IPS-15b (cell line): ENCODE measurements around the gene TGOLN2.

Experiments
- H3K27me3 ChIP-seq: one replicate; pipeline ENCODE4 v1.6.1; 2013; ENCODE audit warnings: low read length; ENCODE audit not compliant: control insufficient read depth, insufficient read depth
- H3K36me3 ChIP-seq: one replicate; pipeline ENCODE4 v1.6.1; 2013; ENCODE audit warnings: low read length; ENCODE audit not compliant: control insufficient read depth, insufficient read depth
- H3K4me1 ChIP-seq: one replicate; pipeline ENCODE4 v1.6.1; 2013; ENCODE audit warnings: mild to moderate bottlenecking, low read length; ENCODE audit not compliant: control insufficient read depth, insufficient read depth
- H3K4me3 ChIP-seq: one replicate; pipeline ENCODE4 v1.5.1; 2013; ENCODE audit warnings: low read depth, low read length
- H3K9ac ChIP-seq: one replicate; pipeline ENCODE4 v1.6.1; 2013; ENCODE audit warnings: low read depth, mild to moderate bottlenecking, low read length
- H3K9me3 ChIP-seq: one replicate; pipeline ENCODE4 v1.6.1; 2013; ENCODE audit warnings: mild to moderate bottlenecking, low read length; ENCODE audit not compliant: control insufficient read depth, insufficient read depth

Gene TGOLN2

GRCh38 chr2:85291425-85292023 lies 36.3 kb downstream of the TGOLN2 start:
- Histone ChIP-seq H3K36me3 (no peaks in the 10 kb centered on the region), H3K9ac (no peak overlapping the region), H3K4me3 (no peak overlapping the region), H3K4me1 (peaks cover 5% of the 10 kb centered on the region), H3K9me3 (no peaks in the 10 kb centered on the region), H3K27me3 (no peaks in the 10 kb centered on the region)

GRCh38 chr2:85288244-85288725 lies 39.5 kb downstream of the TGOLN2 start:
- Histone ChIP-seq H3K27me3 (no peaks in the 10 kb centered on the region), H3K9me3 (no peaks in the 10 kb centered on the region), H3K9ac (no peak overlapping the region), H3K4me3 (no peak overlapping the region), H3K36me3 (peaks cover 9% of the 10 kb centered on the region), H3K4me1 (peaks cover 5% of the 10 kb centered on the region)

- H3K9me3 ChIP-seq = no peaks in the 10 kb centered on the region
- peaks cover 11% of the 10 kb centered on the region for H3K36me3 ChIP-seq
- H3K4me3 ChIP-seq = no peak overlapping the region
- no peak overlapping the region for H3K9ac ChIP-seq
- H3K4me1 ChIP-seq = peaks cover 5% of the 10 kb centered on the region
- H3K27me3 ChIP-seq = no peaks in the 10 kb centered on the region
These were observed 40.1 kb downstream of the TGOLN2 start for GRCh38 chr2:85287721-85288120.

GRCh38 chr2:85286918-85287317 lies 40.9 kb downstream of the TGOLN2 start:
- Histone ChIP-seq H3K27me3 (no peaks in the 10 kb centered on the region), H3K4me1 (peaks cover 5% of the 10 kb centered on the region), H3K4me3 (no peak overlapping the region), H3K9ac (no peak overlapping the region), H3K9me3 (no peaks in the 10 kb centered on the region), H3K36me3 (peaks cover 11% of the 10 kb centered on the region)

GRCh38 chr2:85283641-85284040 lies 44.1 kb downstream of the TGOLN2 start:
- H3K9ac ChIP-seq = peak overlapping the region; percentile 5
- no peak overlapping the region for H3K4me3 ChIP-seq
- no peaks in the 10 kb centered on the region for H3K4me1 ChIP-seq
- no peaks in the 10 kb centered on the region for H3K9me3 ChIP-seq
- H3K36me3 ChIP-seq = peaks cover 11% of the 10 kb centered on the region
- H3K27me3 ChIP-seq = no peaks in the 10 kb centered on the region

GRCh38 chr2:85282914-85283313 lies 44.9 kb downstream of the TGOLN2 start:
- peaks cover 11% of the 10 kb centered on the region for H3K36me3 ChIP-seq
- H3K4me3 ChIP-seq = no peak overlapping the region
- no peaks in the 10 kb centered on the region for H3K27me3 ChIP-seq
- no peaks in the 10 kb centered on the region for H3K4me1 ChIP-seq
- H3K9me3 ChIP-seq = no peaks in the 10 kb centered on the region
- H3K9ac ChIP-seq = no peak overlapping the region

GRCh38 chr2:85281553-85281952 lies 46.2 kb downstream of the TGOLN2 start:
- Histone ChIP-seq H3K9ac (no peak overlapping the region), H3K27me3 (no peaks in the 10 kb centered on the region), H3K4me1 (peaks cover 4% of the 10 kb centered on the region), H3K4me3 (no peak overlapping the region), H3K36me3 (peaks cover 11% of the 10 kb centered on the region), H3K9me3 (no peaks in the 10 kb centered on the region)

- Histone ChIP-seq H3K4me3 (no peak overlapping the region), H3K27me3 (no peaks in the 10 kb centered on the region), H3K9me3 (no peaks in the 10 kb centered on the region), H3K36me3 (peaks cover 2% of the 10 kb centered on the region), H3K4me1 (peaks cover 7% of the 10 kb centered on the region), H3K9ac (no peak overlapping the region)
These were observed 49.4 kb downstream of the TGOLN2 start for GRCh38 chr2:85278361-85278760.

GRCh38 chr2:85277416-85278158 lies 50.2 kb downstream of the TGOLN2 start:
- Histone ChIP-seq H3K4me3 (no peak overlapping the region), H3K9ac (no peak overlapping the region), H3K9me3 (no peaks in the 10 kb centered on the region), H3K27me3 (no peaks in the 10 kb centered on the region), H3K4me1 (peaks cover 7% of the 10 kb centered on the region), H3K36me3 (no peaks in the 10 kb centered on the region)

GRCh38 chr2:85276571-85277118 lies 51.1 kb downstream of the TGOLN2 start:
- no peaks in the 10 kb centered on the region for H3K9me3 ChIP-seq
- H3K27me3 ChIP-seq = no peaks in the 10 kb centered on the region
- H3K9ac ChIP-seq = peak overlapping the region; percentile 47
- peaks cover 7% of the 10 kb centered on the region for H3K4me1 ChIP-seq
- no peak overlapping the region for H3K4me3 ChIP-seq
- H3K36me3 ChIP-seq = no peaks in the 10 kb centered on the region

GRCh38 chr2:85275984-85276540 lies 51.7 kb downstream of the TGOLN2 start:
- no peak overlapping the region for H3K4me3 ChIP-seq
- no peak overlapping the region for H3K9ac ChIP-seq
- H3K27me3 ChIP-seq = no peaks in the 10 kb centered on the region
- H3K9me3 ChIP-seq = no peaks in the 10 kb centered on the region
- H3K4me1 ChIP-seq = peaks cover 7% of the 10 kb centered on the region
- no peaks in the 10 kb centered on the region for H3K36me3 ChIP-seq
